ENCODE measurements around the gene NUBP2.

Gene NUBP2

GRCh38 chr16:1775846-1776671 lies 6.7 kb upstream of the NUBP2 start:
- no peak overlapping the region for H3K4me2 ChIP-seq (ENCODE audit: low read depth, low read length, poor library complexity, severe bottlenecking)
- no peaks in the 10 kb centered on the region for H3K9me3 ChIP-seq (ENCODE audit: insufficient read depth, low read depth, low read length)
- no peak overlapping the region for H3K9ac ChIP-seq (ENCODE audit: low read depth, low read length, poor library complexity, severe bottlenecking)
- H3K4me1 ChIP-seq (ENCODE audit: insufficient read depth, low read length, poor library complexity, severe bottlenecking) = no peaks in the 10 kb centered on the region
- no peak for TF ChIP-seq EZH2phosphoT487 (IDR thresholded peaks at IDR 0.05; ENCODE audit: borderline replicate concordance)
- TF ChIP-seq, protein P1, sequence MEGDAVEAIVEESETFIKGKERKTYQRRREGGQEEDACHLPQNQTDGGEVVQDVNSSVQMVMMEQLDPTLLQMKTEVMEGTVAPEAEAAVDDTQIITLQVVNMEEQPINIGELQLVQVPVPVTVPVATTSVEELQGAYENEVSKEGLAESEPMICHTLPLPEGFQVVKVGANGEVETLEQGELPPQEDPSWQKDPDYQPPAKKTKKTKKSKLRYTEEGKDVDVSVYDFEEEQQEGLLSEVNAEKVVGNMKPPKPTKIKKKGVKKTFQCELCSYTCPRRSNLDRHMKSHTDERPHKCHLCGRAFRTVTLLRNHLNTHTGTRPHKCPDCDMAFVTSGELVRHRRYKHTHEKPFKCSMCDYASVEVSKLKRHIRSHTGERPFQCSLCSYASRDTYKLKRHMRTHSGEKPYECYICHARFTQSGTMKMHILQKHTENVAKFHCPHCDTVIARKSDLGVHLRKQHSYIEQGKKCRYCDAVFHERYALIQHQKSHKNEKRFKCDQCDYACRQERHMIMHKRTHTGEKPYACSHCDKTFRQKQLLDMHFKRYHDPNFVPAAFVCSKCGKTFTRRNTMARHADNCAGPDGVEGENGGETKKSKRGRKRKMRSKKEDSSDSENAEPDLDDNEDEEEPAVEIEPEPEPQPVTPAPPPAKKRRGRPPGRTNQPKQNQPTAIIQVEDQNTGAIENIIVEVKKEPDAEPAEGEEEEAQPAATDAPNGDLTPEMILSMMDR (conservative IDR thresholded peaks at IDR 0.05; ENCODE audit: low read length) = no peak
- H2AFZ ChIP-seq (ENCODE audit: low read length) = no peak overlapping the region
- no peaks in the 10 kb centered on the region for H3K9me2 ChIP-seq (replicated peaks; ENCODE audit: low read depth, low read length)
- peaks cover 10% of the 10 kb centered on the region for H4K20me1 ChIP-seq (ENCODE audit: insufficient read depth, low read length, poor library complexity, severe bottlenecking)
- no peaks in the 10 kb centered on the region for H3K27me3 ChIP-seq (ENCODE audit: insufficient read depth, low read length, poor library complexity, severe bottlenecking)
- H3K79me2 ChIP-seq (ENCODE audit: insufficient read depth, low read length) = peaks cover 34% of the 10 kb centered on the region; the same call in 1 of the 2 replicates
- no peaks in the 10 kb centered on the region for H3K36me3 ChIP-seq (ENCODE audit: insufficient read depth, low read length)
- H3F3A ChIP-seq (ENCODE audit: low read depth) = no peaks in the 10 kb centered on the region
- no peak overlapping the region for H3K4me3 ChIP-seq (ENCODE audit: low read length, poor library complexity, severe bottlenecking)

DNA sequence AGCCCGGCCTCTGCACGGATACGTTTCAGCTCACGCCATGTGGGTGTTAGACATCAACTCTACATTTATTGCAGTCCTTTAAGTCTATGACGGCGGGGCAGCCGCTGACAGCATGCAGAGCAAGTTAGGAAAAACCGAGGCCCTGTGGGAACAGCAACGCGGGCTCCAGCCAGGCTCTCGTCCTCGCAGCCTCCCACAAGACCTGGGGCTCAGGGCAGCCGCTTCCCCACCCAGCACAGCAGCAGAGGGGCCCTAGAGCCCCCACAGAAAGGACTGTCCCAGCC lies 6.1 kb upstream of the NUBP2 start:
- no peaks in the 10 kb centered on the region for H3F3A ChIP-seq (ENCODE audit: low read depth)
- no peak overlapping the region for H3K9ac ChIP-seq (ENCODE audit: low read depth, low read length, poor library complexity, severe bottlenecking)
- H3K27me3 ChIP-seq (ENCODE audit: insufficient read depth, low read length, poor library complexity, severe bottlenecking) = no peaks in the 10 kb centered on the region
- no peak overlapping the region for H3K4me2 ChIP-seq (ENCODE audit: low read depth, low read length, poor library complexity, severe bottlenecking)
- TF ChIP-seq EZH2phosphoT487 (IDR thresholded peaks at IDR 0.05; ENCODE audit: borderline replicate concordance) = no peak
- TF ChIP-seq, protein P1 (conservative IDR thresholded peaks at IDR 0.05; ENCODE audit: low read length) = no peak
- no peaks in the 10 kb centered on the region for H3K4me1 ChIP-seq (ENCODE audit: insufficient read depth, low read length, poor library complexity, severe bottlenecking)
- peaks cover 14% of the 10 kb centered on the region for H4K20me1 ChIP-seq (ENCODE audit: insufficient read depth, low read length, poor library complexity, severe bottlenecking)
- no peak overlapping the region for H2AFZ ChIP-seq (ENCODE audit: low read length)
- no peaks in the 10 kb centered on the region for H3K9me2 ChIP-seq (replicated peaks; ENCODE audit: low read depth, low read length)
- H3K9me3 ChIP-seq (ENCODE audit: insufficient read depth, low read depth, low read length) = no peaks in the 10 kb centered on the region
- no peak overlapping the region for H3K4me3 ChIP-seq (ENCODE audit: low read length, poor library complexity, severe bottlenecking)
- H3K36me3 ChIP-seq (ENCODE audit: insufficient read depth, low read length) = no peaks in the 10 kb centered on the region
- peaks cover 39% of the 10 kb centered on the region for H3K79me2 ChIP-seq (ENCODE audit: insufficient read depth, low read length)

GRCh38 chr16:1776991-1777374 lies 5.8 kb upstream of the NUBP2 start:
- TF ChIP-seq, protein P1 (conservative IDR thresholded peaks at IDR 0.05; ENCODE audit: low read length) = no peak
- TF ChIP-seq EZH2phosphoT487 (IDR thresholded peaks at IDR 0.05; ENCODE audit: borderline replicate concordance) = no peak
- Histone ChIP-seq H3K4me3 (ENCODE audit: low read length, poor library complexity, severe bottlenecking) (no peak overlapping the region), H3F3A (ENCODE audit: low read depth) (no peaks in the 10 kb centered on the region), H3K4me1 (ENCODE audit: insufficient read depth, low read length, poor library complexity, severe bottlenecking) (no peaks in the 10 kb centered on the region), H3K36me3 (ENCODE audit: insufficient read depth, low read length) (no peaks in the 10 kb centered on the region), H3K9me2 (replicated peaks; ENCODE audit: low read depth, low read length) (no peaks in the 10 kb centered on the region), H3K79me2 (ENCODE audit: insufficient read depth, low read length) (peaks cover 40% of the 10 kb centered on the region), H4K20me1 (ENCODE audit: insufficient read depth, low read length, poor library complexity, severe bottlenecking) (peaks cover 14% of the 10 kb centered on the region), H3K4me2 (ENCODE audit: low read depth, low read length, poor library complexity, severe bottlenecking) (no peak overlapping the region), H2AFZ (ENCODE audit: low read length) (no peak overlapping the region), H3K9me3 (ENCODE audit: insufficient read depth, low read depth, low read length) (no peaks in the 10 kb centered on the region), H3K27me3 (ENCODE audit: insufficient read depth, low read length, poor library complexity, severe bottlenecking) (no peaks in the 10 kb centered on the region), H3K9ac (ENCODE audit: low read depth, low read length, poor library complexity, severe bottlenecking) (no peak overlapping the region)
